ENCODE results near the gene COL23A1.

COL23A1 gene

DNA sequence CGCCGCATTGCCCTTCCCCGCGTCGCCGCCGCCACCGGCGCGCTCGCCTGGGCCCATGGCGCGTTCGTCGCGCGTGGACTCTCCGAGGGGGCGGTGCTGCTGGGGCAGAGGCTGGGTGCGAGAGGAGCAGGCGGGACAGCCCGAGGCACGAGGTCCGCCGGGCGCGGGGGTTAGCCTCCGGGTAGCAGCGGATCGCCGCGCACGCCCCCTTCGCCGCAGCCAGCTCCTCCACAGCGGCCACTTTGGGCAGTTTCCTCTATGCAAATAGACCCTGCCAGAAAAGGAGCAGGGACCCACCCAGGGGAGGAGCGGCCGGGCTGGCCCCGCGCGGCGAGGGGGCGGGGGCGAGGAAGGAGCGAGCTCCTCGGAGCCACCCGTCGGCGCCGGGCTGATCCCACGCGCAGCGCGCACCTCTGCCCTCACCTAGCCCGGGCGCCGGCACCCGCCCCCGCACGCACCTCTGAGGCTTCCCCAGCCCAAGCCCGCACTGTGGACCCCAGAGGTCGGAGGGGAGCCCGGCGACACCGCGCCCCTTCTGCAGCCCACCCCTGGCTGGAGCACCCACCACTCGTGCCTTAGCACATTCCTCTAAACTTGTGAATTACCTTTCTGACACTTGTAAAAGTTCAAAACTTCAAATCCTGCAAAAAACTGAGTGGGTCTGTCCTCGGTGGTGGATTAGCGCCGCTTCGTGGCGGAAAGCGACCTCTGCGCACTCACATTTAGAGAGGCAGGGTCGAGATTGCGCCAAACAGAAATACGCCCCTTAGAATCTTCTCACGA is at the start of gene COL23A1:
Gene COL23A1, minus strand, starts transcription at position 253 of the 783 bp plus-strand sequence.
- DNase-seq, result no peak

DNA sequence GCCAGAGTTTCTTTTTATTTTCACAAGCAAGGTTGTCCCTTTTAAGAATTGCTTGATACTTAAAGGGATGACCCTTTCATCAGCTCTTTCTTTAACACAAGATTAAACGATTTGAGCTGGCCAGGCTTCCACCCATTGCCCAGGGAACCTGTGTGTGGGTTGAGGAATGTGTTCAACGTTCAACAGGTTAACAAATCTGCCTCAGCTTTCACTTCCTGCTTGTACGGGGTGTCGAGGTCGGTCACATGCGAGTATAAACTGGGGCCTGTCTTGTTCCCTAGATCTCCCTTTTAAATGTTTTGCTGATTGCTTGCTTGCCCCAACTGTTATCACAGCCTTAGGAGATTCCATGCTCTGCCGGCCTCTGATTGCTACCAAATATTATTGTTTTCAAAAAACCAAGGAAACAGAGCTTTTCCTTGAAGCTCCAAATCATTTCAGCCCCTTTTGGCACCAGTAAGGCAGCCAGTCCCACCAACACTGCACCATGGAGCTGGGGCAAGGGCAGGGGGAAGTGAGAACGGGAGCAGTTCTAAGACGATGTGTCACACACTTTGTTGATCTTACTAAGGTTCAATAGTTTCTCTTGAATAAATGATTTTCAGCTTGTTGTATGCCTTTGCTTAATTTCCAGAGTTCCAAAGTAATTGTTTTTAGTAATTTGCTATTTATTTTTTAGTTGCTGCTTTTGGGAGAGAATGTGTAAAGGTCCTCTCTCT is 47.3 kb upstream of the COL23A1 start:
- no peak for DNase-seq

DNA sequence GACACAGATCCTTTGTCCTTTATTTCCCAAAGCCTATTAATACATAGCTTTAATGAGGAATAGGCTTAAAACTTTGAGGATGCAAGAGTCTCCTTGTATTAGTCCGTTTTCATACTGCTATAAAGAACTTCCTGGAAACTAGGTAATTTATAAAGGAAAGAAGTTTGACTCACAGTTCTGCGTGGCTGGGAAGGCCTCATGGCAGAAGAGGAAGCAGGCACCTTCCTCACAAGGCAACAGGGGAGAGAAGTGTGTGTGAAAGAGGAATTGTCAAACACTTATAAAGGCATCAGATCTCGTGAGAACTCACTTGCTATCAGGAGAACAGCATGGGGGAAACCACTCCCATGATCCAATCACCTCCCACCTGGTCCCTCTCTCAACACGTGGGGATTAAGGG is 42.1 kb upstream of the COL23A1 start:
- no peak for DNase-seq

DNA sequence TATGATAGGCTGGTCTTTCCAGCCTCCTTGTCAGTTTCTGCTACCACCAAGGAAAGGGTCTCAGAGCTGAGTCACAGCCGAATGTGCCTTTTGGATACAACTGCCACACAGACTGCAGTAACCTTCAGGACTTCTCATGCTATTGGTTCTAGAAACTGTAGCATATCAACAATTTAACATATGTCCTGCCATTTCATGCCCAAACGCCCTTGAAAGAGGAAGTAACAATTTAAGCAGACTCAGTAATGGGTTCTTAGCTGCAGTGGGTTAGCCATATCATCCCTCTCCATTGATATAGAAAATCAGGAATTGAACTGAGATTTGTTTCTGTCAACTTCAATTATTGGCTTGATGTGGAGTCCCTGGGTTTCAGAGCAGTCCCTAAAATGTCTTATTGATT is 40.8 kb upstream of the COL23A1 start:
- DNase-seq, result no peak

DNA sequence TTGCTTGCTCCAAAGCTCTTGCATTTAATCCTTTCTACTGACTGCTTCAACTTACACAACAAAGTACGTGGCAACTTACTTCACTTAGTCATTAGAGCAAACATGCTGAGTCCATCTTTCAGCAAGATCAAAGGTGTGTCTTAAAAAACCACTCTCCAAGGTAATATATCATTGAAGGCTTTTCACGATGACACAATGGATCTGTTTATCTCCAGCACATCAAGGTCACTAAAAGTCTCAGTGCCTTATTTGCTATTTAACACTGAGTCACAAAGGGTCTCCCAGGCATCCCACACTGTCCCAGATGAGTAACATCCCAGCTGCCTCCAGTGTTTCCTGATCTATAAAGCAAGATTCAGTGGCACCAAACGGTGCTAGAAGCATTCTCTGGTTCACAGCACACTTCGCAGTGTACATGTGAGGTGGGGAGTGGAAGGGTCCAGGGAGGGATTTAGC is 40.3 kb upstream of the COL23A1 start:
- DNase-seq, result no peak

DNA sequence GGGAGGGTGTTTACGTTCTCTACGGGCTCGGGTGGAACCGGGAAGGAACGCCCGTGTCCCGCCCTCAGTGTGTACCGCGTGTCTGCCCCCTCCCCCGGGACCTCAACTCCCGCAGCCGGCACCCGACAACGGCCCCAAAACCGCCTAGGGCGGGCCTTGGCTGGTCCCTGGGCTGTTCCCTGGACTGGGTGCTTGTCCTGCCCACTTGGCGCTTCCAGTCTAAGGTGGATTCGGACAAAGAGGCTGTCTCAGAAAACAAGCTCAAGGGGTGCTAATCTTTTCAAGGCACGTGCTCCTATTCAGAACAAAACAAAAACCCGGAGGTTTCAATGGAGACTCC is 37.0 kb upstream of the COL23A1 start:
- no peak for DNase-seq

DNA sequence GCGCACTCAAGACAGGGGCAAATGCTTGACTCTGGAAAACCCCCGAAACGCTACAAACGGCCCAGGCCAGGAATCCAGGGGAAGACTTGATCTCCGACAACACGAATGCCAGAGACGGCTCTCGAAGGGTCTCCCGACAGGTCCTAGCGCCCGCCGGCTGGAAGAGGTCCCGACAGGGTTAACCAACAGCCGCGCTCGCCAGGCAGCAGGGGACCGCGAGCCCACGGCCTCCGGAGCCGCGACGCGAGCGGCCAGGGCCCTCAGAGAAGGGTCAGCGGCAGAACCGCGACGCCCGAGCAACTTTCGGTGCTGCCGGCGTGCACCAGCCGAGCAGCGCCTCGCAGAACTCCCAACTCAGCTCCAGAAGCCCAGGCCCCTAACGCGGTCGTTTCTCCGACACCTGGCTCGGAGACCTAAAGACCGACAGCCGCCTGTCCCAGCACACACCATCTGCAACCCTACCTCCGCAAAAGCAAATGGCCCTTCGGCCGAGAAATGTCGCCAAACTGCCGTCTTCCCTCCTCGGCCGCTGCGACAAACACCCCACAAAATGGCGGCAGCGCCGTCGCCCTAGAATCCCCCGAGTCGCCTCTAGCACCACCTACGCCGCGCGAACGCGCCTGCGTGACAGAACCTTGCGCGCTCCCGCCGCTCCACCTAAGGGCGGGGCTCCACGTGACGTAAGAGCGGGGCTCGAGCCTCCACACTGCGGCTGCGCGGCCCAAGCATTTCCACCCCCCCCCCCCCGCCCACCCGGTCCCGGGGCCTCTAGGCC is 36.5 kb upstream of the COL23A1 start, which contains the start of gene CLK4:
Gene CLK4, minus strand, starts transcription at position 567 of the 775 bp plus-strand sequence. CDS start 3,634 bp downstream, outside the sequence.
- peak; percentile 78 to 80 for DNase-seq

DNA sequence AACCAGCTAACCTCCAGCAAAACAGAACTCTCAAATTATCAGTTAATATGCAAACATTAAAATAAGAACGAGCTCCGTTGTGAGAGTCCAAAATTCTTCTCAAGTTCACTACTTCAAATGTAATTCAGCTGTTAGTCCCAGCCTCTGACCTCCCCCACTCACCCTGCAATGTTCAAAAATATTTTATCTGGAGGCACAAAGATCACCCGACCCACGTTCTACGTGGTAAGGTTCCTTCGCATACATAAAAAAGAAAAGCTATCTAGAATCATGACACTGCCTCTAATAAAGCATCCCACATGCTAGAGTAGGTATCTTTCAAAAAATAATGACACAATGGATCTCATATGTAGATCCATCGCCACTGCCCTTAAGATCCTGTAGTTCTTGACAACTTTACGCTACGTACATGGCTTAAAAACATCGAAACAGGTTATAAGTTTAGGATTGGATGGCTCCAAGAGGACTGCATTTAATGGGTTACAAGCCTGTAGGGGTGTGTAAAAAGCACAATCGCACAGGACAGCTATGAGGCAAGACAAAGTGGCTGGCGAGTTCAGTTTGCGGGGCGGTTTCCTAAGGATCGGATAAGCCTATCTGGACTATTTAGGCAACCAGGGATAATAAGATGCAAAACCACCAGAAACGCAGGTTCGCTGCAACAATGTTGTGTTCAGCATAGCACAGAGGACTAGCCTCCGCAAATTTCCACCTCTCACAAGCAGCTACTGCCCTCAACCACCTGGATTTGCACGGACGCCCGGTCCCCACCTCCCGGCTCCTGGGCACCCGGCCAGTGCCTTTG is 35.7 kb upstream of the COL23A1 start:
- peak in 1 of 2 experiments; percentile 48 for DNase-seq

DNA sequence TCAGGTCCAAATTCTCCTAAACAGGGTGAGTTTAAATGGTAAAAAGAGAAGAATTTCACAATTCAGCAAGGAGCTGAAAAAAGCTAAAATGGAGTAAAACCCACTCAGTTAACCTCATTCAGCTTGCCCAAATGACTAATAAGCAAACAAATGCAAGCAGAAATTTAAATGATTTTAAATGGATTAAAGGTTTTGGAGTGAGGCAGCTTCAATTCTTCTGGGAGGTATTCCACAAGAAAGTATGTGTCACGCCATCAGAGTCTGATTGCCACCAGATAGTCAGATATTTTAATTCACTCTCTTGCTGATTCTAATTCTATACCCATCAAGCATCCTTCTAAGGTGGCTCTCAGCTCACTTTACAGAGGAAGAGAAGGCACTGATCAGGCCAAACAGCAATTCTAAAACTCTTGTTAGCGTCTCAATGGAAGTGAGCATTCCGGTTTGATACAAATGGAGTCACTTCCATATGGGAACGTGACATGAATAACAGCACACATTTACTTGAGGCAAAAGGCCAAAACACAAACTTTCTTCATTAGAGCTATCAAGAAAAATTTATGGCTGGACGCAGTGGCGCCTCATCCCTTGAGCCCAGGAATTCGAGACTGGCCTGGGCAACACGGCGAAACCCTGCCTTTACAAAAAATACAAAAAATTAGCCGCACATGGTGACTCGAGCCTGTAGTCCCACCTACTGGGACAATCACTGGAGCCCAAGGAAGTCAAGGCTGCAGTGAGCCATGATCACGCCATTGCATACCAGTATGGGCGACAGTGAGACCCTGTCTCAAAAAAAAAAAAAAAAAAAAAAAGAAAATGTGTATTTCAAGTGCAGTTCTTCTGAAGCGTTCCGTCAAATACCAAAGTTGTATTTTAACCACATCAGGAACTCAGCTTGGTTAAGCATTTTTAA is 34.7 kb upstream of the COL23A1 start:
- no peak for DNase-seq

DNA sequence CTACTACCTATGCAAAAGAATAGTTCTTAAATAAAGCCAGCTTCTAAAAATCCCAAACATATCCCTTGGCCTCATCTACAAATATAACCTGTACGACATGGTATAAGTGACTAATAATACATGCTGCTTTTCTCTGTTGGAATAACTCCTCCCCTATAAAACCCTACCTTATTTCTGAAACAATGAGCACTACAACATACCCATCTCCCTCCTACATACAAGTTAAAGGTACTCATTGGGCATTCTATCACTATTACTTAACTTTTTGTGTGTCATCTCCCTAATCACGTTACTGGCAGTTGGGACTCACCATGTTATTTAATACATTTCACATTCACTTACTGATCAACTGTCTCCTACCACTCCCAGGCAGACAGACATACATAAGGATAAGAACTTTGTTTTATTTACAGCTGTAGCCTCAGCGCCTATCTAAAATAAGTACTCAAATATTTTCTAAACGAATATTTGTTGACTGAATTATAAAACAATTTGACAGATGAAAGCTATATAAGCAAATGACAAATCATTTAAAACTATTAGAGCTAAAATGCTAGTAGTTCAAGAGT is 32.6 kb upstream of the COL23A1 start:
- no peak for DNase-seq

DNA sequence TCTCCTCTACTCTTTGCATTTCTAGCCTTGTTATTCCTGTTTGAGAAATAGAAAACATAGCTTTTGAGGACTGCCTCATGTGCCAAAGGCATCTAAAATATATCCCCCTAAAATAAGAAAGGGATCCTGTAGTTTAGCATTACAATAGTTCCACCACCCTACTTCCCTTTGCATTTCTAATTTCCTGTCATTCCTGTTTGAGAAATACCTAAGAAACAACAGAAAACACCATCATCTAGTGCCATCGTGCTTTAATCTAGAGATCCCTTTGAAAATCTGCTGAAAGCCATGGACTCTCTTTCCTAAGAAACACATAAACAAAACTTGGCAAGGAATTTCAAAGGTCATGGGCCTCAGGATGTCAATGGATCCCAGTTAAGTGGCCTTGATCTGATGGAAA is 29.2 kb upstream of the COL23A1 start:
- no peak for DNase-seq

DNA sequence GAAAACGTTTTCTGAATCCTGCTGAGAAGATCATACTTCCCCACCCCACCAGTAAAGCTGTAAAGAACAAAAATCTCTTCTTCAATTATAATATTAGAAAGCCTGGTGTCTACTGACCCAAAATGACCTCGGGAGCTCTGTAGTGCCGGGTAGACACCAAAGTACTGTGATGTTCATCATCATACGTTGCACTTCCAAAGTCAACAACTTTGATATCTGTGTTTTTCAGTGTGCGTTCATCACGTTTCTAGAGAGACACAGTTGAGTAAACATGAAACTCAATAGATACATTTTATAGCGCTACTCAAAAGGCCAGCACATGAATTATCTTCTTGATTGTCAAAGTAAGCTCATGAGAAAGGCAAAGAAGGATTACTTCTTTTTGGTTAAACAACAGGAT is 22.1 kb upstream of the COL23A1 start:
- no peak for DNase-seq

DNA sequence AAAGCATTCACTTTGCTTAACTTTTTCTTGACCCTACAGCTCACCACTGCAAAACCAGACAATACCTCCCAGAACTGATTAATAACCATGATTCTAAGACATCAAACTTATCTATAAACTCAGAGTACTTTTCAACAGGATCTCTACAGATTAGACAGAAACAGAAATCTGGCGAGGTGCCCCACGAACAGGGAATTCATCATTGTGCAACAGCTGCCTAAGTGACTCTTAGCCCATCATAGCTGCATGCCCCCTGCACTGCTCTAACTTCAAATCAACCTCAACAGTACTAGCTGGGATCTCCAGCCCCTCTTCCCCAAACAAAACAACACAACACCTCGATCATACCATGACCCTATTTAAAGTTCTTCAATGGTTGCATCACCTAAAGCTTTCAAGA is 16.1 kb upstream of the COL23A1 start:
- DNase-seq, result no peak

DNA sequence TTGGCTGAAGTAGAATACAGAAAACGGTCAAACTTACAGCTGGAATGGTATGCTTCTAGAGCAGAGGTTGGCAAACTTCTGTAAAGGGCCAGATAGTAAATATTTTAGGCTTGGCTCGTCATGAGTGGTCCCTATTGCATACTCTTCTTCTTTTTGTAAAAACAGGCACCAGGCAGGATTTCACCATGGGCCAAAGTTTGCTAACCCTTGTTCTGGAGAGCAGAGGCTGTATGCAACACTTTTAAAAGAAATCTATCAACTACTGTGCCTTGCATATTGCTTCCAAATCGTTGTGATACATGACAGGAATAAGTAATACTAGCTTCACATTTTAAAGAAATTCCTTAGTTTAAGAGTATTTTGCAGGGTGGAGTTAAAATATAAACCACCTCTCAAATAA is 15.6 kb upstream of the COL23A1 start:
- no peak for DNase-seq

DNA sequence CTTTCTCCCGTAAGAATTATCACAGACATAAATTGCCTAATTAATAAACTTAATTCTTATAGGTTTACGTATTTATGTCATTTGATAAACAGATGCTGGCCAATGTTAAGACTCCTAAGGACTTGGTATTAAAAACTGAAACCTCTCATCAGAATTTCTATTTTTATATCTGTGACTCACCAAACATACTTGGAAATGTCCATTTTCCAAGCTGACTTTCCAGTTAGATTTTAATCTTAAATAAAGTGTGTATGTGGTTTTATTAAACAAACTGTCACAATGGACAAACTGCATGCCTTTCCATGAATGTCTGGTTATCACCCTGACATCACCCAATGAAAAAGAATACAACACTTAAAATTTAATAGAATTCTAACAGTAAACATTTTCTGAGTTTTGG is 12.6 kb upstream of the COL23A1 start:
- DNase-seq, result no peak

DNA sequence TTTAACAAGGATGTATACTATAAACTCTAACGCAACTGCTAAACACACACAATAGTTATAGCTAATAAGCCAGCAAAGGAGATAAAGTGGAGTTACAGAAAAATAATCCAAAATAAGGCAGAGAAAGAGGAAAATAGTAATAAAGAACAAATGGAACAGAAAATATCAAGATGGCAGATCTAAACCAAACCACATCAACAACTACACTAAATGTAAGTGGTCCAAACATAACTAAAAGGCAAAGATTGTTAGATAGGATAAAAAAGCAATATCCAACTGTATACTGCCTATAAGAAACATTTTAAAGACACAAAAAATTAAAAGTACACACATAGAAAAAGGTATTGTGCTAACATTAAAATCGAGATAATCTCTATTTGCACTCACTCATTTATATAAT is 5.6 kb upstream of the COL23A1 start:
- no peak for DNase-seq

DNA sequence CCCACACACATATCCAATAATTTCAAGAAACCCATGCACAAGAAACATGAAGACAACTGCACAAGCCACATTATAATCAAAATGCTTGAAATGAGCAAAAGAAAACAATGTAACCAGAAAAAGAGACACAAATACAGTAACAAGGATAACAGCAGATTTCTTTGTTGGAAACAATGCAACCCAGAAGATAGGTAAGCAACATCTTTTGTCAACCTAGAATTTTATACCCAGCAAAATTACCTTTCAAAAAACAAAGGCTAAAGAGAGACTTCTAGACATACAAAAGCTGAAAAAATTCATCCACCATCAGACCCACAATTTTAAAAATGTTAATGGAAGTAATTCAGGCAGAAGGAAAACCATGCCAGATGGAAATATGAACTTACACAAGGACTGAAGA is 5.0 kb upstream of the COL23A1 start:
- no peak for DNase-seq

DNA sequence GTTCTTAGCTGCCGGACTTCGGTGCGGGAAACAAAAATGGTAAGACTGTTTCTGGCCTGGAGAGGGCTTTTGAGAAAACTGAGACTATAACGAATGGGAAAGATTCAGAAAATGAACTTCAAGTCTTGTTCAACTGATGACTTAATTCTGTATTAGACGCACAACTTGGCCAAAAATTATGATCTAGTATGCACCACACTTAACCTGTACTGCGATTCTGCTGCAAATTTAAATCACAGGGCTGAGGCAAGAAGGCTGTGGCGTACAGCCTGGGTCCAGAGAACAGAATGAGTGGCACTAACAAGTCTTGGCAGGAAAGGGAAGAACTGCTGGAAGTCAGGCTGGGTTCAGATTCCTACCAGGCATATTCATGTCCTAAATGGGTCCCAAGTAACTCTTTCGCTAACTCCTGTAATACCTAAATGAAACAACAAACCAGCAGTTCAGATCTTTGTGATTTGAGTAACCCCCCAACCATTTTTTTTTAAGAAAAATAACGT is 781 bp upstream of the COL23A1 start:
- no peak for DNase-seq

DNA sequence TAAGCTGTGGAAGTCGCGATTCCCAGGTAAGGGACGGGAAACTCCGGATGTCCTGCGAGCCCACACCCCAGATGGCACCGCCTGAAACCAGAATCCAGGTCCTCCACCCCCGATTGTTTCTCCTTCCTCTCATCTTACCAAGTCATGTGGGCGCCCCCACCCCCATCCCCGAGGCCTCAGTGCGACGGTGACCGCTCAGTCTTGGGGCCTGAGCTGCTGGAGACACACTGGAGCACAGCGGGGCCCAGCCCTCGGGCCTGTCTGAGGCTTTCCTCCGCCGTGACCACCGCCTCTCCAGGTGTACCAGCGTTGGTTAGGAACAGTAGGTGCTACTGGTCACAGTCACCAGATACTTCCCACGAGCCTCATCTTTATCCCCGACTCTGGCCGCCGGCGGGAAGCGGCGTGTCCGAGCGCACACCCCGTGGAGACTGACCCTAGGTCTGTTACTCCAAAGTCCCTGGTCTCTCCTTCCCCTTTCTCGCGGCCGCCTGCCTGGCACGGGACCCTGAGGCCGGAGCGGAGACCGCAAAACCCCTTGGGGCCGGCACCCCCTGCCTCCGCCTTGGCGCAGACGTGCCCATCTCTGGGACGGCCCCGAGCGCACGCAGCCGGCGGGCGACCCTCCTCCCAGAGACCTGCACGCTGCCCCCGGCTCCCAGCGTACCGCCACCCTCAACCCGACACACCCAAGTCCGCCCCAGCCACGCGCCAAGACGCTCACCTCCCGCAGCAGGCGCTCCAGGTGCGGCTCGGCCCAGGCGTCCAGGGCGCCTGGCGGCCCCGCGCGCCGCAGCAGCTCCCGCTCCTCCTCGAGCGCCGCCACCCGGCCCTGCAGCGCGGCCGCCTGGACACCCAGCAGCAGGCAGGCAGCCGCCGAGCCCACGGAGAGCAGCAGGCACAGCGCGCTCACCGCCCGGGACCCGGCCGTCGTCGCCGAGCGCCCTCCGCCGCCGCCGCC is 733 bp downstream of the COL23A1 start:
- no peak for DNase-seq

DNA sequence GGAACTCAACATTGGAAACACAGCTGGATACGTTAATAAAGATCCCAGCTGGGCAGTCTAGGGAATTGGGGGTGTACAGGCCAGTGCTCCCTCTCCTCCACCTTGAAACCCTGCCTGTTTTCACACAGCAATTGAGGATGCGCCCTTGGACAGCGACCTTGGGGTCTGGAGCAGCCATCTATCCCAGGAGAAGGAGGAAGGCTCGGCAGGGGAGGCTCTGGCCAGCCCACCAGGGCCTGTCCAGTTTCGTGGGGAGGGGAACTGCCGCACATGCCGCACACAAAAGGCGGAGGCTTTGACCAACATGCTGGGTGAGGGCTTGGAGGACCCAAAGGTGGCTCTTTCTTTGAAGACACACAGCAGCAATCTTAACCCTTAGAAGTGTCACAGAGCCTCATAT is 1.4 kb downstream of the COL23A1 start:
- no peak for DNase-seq

Measured in NCI-H187 (cell line).